ENCODE data around the gene RAB11FIP3.
"Not testable (repeated sequence)": the region's sequence is repeated elsewhere in the genome, so short reads cannot be mapped to it uniquely, and the experiment has no call there.

Gene RAB11FIP3

DNA sequence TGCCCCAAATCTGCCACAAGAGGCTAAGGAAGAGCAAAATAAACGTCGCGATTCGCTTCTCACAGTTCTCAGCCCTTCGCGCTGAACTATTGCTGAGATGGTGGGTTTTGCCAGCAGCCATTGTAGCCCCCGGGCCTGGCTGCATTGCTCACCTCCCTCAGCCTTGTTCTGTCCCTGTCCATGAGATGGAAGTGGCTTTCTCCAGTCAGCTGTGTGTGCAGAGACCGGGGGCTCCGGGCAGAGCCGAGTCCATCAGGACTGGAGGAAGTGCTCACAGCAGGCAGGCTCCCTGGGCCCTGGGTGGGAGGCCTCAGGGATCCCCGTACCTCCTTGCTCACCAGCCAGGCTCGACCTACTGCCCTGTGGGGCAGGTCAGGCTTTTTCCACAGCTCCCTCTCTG is 74.5 kb downstream of the RAB11FIP3 start:
- no peak overlapping the region for H3K27ac Mint-ChIP-seq
- H3K27me3 Mint-ChIP-seq, result no peaks in the 10 kb centered on the region
- H3K9me3 Mint-ChIP-seq, result no peaks in the 10 kb centered on the region
- peaks cover 15% of the 10 kb centered on the region for H3K36me3 Mint-ChIP-seq (ENCODE audit: low read depth)
- no peak for DNase-seq
- H3K4me1 Mint-ChIP-seq (ENCODE audit: low read depth), result no peaks in the 10 kb centered on the region
- H3K4me3 Mint-ChIP-seq, result no peak overlapping the region

DNA sequence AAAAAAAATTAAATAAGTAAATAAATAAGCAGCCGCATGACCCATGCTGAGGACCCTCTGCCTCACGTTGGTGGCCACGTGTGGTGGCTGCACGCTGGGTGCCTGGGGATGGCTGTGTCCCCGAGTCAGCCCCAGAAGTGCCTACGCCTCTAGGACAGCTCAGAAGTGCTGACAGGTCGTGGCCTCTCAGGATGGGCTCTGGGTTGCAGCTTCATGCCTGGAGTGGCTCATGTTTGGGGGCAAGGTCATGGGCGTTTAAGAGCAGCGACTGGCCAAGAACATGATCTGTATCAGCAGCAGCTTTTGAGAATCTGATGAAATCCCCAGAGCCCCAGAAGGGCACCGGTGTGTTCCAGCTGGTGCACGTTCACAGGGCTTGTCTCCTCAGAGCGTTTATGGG is 75.3 kb downstream of the RAB11FIP3 start:
- H3K4me3 Mint-ChIP-seq, result no peak overlapping the region
- H3K27ac Mint-ChIP-seq, result no peak overlapping the region
- no peaks in the 10 kb centered on the region for H3K27me3 Mint-ChIP-seq
- H3K36me3 Mint-ChIP-seq (ENCODE audit: low read depth), result peaks cover 17% of the 10 kb centered on the region
- H3K9me3 Mint-ChIP-seq, result no peaks in the 10 kb centered on the region
- H3K4me1 Mint-ChIP-seq (ENCODE audit: low read depth), result no peaks in the 10 kb centered on the region
- no peak for DNase-seq

DNA sequence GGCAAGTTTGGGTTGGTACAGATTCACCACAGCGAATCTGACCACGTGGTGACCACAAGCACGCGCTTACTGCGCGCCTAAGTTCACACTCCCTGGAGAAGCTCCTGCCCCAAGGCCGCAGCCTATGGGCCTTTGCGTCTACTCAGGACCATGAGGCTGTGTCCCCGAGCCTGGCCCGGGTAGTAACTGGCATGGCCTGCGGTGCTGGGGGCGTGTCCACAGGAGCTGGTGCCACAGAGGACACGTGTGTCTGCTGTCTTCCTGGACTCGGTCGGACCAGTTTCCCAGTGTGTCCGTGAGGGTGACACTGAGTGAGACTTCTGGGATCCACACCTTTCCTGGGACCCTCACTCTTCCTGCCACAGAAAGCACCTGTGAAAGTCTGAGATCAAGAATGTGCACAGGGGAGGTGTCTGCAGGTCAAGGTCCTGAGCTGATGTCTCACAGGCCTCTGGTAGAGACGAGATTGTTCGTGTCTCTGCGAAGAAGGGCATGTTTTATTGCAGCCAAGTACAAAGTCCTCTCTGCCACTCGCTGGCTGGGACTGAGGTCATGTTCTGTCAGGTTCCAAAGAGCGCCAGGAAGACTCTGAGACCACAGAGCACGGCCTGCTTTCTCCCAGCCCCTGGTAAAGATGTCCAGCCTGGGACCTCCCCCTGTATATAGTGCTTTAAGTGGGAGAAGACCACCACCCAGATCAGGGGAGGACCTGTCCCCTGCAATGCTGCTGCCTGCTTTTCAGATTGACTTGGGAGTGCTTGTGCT is 76.9 kb downstream of the RAB11FIP3 start:
- H3K4me1 Mint-ChIP-seq (ENCODE audit: low read depth), result no peaks in the 10 kb centered on the region
- H3K4me3 Mint-ChIP-seq, result no peak overlapping the region
- no peak for DNase-seq
- H3K27ac Mint-ChIP-seq, result no peak overlapping the region
- H3K27me3 Mint-ChIP-seq, result no peaks in the 10 kb centered on the region
- peaks cover 17% of the 10 kb centered on the region for H3K36me3 Mint-ChIP-seq (ENCODE audit: low read depth)
- H3K9me3 Mint-ChIP-seq, result no peaks in the 10 kb centered on the region

DNA sequence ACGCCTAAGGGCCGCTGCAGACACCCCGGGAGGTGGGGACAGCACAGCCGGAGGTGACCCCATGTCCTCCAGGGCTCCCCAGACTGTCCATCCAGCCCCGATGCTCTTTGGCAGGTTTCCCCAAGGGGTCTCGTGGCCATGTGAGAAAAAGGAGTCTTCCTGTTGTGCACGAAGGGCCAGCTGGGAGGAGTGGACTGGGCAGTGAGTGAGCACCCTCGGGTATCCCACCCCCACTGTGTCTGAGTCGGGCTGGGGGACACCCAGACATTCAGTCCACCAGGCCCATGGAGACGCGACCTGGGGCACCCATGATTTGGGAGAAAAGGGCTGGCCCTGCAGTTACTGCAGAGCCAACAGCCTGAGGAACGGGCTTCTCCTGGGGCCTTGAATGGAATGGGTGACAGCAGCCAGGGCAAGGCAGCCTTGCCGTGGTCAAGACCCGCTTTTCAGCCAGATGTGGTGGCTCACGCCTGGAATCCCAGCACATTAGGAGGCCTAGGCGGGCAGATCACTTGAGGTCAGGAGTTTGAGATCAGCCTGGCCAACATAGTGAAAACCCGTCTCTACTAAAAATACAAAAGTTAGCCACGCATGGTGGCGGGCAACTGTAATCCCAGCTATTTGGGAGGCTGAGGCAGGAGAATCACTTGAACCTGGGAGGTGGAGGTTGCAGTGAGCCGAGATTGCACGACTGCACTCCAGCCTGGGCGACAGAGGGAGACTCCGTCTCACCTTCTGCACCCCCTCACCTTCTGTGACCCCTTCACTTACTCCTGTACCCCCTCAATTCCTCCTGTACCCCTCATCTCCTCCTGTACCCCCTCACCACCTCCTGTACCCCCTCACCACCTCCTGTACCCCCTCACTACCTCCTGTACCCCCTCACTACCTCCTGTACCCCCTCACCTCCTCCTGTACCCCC is 78.0 kb downstream of the RAB11FIP3 start:
- Mint-ChIP-seq H3K4me3 (no peak overlapping the region), H3K27me3 (no peaks in the 10 kb centered on the region), H3K4me1 (ENCODE audit: low read depth) (no peaks in the 10 kb centered on the region), H3K27ac (no peak overlapping the region), H3K9me3 (no peaks in the 10 kb centered on the region), H3K36me3 (ENCODE audit: low read depth) (peaks cover 13% of the 10 kb centered on the region)
- DNase-seq, result no peak

DNA sequence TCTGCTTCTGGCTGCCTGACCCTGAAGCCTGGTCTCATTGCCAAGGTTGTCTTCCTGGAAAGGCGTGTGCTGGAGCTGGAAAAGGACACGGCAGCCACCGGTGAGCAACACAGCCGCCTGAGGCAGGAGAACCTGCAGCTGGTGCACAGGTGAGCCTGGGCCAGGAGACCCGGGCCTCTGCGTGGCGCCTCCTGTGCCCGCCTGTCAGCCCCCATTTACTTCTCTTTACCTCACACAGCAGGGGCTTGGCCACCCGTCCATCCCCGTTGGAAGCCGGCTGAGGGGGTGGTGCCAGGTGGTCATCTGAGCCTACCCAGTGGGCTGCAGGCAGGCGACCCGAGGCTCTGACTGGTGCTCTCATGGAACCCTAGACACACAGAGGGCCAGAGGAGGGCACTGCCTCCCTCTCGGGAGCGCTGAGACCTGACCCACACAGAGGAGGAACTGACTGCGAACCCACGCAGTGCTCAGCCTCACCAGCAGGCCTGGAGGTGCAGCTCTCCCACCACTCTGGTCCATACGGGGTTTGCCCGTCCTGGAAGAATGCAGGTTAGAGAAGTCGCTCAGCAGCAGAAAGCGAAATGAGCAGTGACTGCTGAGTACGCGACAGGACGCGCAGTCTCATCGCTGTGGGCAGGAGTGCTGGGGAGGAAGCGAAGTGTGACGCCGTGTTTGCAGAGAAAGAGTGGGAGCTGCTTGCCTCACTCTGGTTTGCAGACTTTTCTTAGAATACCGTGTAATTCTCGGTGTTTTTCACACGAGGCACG is 80.2 kb downstream of the RAB11FIP3 start:
- Mint-ChIP-seq H3K27me3 (no peaks in the 10 kb centered on the region), H3K4me1 (ENCODE audit: low read depth) (no peaks in the 10 kb centered on the region), H3K36me3 (ENCODE audit: low read depth) (peaks cover 10% of the 10 kb centered on the region), H3K4me3 (no peak overlapping the region), H3K9me3 (no peaks in the 10 kb centered on the region), H3K27ac (no peak overlapping the region)
- no peak for DNase-seq

DNA sequence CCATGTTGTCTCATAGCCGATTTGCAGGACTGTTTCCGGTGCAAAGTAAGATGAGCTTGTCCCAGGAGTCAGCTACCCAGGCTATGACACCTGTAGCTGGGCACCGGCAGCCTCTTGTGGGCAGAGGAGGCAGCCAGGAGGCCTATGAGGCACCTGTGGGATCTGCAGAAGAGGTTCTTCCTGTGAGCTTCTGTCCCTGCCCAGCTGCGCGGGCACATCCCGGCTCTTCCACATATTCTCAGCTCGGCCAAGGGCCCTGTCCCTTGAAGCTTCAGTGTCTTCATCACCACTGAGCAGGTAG is 80.7 kb downstream of the RAB11FIP3 start:
- DNase-seq, result no peak
- Mint-ChIP-seq H3K4me1 (ENCODE audit: low read depth) (no peaks in the 10 kb centered on the region), H3K36me3 (ENCODE audit: low read depth) (peaks cover 10% of the 10 kb centered on the region), H3K27me3 (no peaks in the 10 kb centered on the region), H3K9me3 (no peaks in the 10 kb centered on the region), H3K27ac (no peak overlapping the region), H3K4me3 (no peak overlapping the region)

DNA sequence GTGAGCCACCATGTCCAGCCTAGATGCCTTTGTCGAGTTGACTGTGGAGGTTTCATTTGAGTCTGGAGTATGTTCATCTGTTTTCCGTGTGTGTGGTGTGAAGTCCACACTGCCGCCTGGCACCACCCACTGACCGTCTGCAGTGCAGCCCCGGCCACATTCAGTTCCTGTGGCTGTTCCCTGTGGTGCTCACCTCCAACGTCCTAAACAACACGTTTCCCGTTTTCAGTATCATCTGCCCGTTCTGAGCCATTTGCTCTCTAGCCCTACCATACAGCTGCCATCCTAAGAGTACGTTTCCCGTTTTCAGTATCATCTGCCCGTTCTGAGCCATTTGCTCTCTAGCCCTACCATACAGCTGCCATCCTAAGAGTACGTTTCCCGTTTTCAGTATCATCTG is 82.1 kb downstream of the RAB11FIP3 start:
- peaks cover 10% of the 10 kb centered on the region for H3K36me3 Mint-ChIP-seq (ENCODE audit: low read depth)
- not testable (repeated sequence) for H3K27me3 Mint-ChIP-seq; DNase-seq; H3K27ac Mint-ChIP-seq; H3K4me3 Mint-ChIP-seq; H3K4me1 Mint-ChIP-seq (ENCODE audit: low read depth); H3K9me3 Mint-ChIP-seq

DNA sequence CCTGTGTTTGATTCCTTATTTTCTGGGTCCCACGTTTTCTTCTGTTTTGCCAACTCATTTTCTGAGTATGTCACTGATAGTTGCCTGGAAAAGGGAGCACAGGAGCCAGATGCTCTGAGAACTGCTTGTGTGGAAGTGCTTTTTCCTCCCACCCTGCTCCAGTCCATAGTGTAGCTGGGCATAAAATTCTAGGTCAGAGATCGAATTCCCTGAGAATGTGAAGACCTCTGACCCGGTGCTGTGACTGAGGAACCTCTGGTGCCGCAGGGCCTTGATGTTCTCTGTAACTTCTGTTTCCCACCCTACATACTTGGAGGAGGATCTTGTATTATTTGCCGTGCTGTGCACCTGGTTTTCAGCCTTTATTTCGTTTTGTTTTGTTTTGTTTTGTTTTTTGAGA is 82.5 kb downstream of the RAB11FIP3 start:
- no peak for DNase-seq
- peaks cover 13% of the 10 kb centered on the region for H3K36me3 Mint-ChIP-seq (ENCODE audit: low read depth)
- no peaks in the 10 kb centered on the region for H3K9me3 Mint-ChIP-seq
- H3K4me3 Mint-ChIP-seq, result no peak overlapping the region
- H3K27me3 Mint-ChIP-seq, result no peaks in the 10 kb centered on the region
- no peak overlapping the region for H3K27ac Mint-ChIP-seq
- no peaks in the 10 kb centered on the region for H3K4me1 Mint-ChIP-seq (ENCODE audit: low read depth)

DNA sequence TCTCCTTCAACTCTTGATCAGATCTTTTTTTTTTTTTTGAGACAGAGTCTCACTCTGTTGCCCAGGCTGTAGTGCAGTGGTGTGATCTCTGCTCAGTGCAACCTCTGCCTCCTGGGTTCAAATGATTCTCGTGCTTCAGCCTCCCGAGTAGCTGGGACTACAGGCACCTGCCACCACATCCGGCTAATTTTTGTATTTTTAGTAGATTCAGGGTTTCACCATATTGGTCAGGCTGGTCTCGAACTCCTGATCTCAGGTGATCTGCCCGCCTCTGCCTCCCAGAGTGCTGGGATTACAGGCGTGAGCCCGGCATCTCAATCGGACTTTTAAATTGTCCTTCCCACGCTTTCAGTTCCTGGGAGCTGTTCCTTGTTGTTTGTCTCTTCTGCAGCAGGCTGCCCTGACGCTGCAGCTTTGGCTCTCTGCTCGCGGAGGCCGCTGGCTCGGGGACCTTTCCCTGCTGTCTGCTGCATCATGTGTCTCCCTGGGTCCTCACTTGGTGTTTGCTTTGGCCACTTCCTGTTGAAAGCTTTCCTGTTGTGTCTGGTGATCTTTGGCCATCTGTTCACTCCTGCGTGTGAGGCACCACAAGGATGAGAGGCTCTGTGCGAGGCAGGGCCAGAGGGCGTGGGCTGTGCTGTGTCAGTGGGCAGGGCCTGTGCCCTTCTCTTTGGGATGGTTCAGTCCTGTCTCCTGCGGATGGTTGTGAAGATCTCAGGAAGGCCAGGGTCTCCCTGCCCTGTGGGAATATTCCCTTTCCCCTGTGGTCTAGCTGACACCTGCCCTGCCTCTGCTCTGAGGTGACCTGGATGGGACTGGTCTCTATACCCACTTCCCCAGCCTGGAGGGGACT is 83.7 kb downstream of the RAB11FIP3 start:
- H3K9me3 Mint-ChIP-seq, result no peaks in the 10 kb centered on the region
- no peak overlapping the region for H3K4me3 Mint-ChIP-seq
- H3K27ac Mint-ChIP-seq, result peak overlapping the region; percentile 11
- no peaks in the 10 kb centered on the region for H3K4me1 Mint-ChIP-seq (ENCODE audit: low read depth)
- H3K27me3 Mint-ChIP-seq, result no peaks in the 10 kb centered on the region
- H3K36me3 Mint-ChIP-seq (ENCODE audit: low read depth), result peaks cover 15% of the 10 kb centered on the region
- no peak for DNase-seq

DNA sequence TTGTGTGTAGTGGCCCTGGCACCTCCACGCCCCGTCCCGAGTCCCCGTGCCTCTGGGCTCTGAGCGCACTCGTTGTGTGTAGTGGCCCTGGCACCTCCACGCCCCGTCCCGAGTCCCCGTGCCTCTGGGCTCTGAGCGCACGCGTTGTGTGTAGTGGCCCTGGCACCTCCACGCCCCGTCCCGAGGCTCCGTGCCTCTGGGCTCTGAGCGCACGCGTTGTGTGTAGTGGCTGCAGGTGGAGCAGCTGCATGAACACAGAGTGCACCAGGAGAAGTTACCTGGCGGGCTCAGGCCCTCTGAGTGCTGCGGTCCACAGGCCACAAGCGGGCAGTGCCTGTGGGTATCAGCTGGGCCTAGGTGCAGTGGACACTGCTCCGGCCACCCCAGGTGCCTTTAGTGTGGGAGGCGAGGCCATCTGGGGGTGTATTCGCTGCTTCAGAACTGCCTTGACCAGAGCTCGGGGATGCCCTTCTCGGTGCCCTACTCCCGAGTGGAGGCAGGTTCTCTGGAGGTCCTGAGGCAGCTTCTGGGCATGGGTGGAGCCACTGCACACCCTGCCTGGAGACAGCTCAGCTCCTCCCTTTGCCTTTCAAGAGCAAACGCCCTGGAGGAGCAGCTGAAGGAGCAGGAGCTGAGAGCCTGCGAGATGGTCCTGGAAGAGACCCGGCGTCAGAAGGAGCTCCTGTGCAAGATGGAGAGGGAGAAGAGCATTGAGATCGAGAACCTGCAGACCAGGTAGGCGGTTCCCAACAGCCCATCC is 84.8 kb downstream of the RAB11FIP3 start:
- Mint-ChIP-seq H3K4me3 (no peak overlapping the region), H3K9me3 (no peaks in the 10 kb centered on the region), H3K36me3 (ENCODE audit: low read depth) (peaks cover 25% of the 10 kb centered on the region), H3K27ac (no peak overlapping the region), H3K4me1 (ENCODE audit: low read depth) (no peaks in the 10 kb centered on the region), H3K27me3 (no peaks in the 10 kb centered on the region)
- no peak for DNase-seq

DNA sequence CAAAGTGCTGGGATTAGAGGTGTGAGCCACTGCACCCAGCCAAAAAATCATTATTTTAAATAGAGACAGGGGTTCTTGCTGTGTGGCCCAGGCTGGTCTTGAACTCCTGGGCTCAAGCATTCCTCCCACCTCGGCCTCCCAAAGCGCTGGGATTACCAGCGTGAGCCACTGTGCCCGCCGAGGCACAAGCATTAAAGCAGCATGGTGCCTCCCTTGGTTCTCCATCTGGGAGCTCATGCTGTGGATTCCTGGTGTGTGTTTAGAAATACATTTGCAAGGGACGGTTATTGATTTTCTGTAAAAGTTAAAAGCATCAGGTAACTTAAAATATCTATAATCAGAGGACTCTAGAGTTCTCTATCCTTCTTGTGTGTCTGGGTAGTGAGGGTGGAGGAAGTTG is 87.4 kb downstream of the RAB11FIP3 start:
- Mint-ChIP-seq H3K36me3 (ENCODE audit: low read depth) (peaks cover 31% of the 10 kb centered on the region), H3K27me3 (no peaks in the 10 kb centered on the region), H3K4me3 (no peak overlapping the region), H3K27ac (no peak overlapping the region), H3K4me1 (ENCODE audit: low read depth) (no peaks in the 10 kb centered on the region), H3K9me3 (no peaks in the 10 kb centered on the region)
- no peak for DNase-seq

DNA sequence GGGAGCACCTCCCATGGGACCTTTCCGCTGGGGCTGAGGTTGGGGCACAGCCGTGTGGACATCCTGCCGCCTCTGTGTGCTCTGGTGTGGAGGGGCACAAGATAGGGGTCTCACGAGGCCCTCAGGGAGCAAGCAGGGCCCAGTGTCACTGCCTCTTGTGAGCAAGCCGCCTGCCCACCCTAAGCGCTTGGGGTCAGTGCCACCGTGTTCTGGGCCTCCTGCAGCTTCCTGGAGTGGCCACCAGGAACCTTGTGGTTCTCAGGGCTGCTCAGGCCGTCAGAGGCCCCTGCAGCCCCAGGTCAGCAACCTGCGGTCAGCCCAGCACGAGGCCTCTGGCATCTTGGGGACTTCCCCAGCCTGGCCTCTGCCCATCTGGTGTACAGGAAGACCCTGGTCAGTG is 88.5 kb downstream of the RAB11FIP3 start:
- Mint-ChIP-seq H3K9me3 (no peaks in the 10 kb centered on the region), H3K27me3 (no peaks in the 10 kb centered on the region), H3K4me1 (ENCODE audit: low read depth) (no peaks in the 10 kb centered on the region), H3K4me3 (no peak overlapping the region), H3K27ac (no peak overlapping the region), H3K36me3 (ENCODE audit: low read depth) (peaks cover 32% of the 10 kb centered on the region)
- DNase-seq, result no peak

DNA sequence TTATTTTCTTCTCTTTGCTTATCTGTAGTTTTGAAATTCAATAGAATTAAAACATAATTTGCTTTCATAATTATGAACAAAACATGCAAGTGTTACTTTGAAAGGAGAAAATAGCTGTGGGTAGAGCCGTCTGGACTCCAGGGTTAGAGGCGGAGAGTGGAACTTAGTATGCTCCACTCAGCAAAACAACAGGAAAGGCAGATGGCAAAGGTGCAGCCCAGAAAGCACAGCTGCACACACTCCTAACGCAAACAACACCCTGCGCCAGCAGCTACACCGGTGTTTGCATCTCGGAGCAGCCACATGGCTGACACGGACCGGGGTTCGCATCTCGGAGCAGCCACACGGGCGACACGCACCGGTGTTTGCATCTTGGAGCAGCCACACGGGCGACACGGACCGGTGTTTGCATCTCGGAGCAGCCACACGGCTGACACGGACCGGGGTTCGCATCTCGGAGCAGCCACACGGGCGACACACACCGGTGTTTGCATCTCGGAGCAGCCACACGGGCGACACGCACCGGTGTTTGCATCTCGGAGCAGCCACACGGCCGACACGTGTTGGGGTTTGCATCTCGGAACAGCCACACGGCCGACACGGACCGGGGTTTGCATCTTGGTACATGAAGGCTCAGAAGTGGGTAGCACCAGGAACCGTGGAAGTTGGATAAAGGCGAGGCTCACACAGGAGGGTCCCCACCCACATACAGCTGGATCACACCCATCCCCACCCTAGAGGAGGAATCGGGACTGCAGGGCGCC is 89.9 kb downstream of the RAB11FIP3 start:
- Mint-ChIP-seq H3K27ac (no peak overlapping the region), H3K4me1 (ENCODE audit: low read depth) (no peaks in the 10 kb centered on the region), H3K4me3 (no peak overlapping the region), H3K9me3 (no peaks in the 10 kb centered on the region), H3K27me3 (no peaks in the 10 kb centered on the region), H3K36me3 (ENCODE audit: low read depth) (peaks cover 41% of the 10 kb centered on the region)
- DNase-seq, result no peak

Data from activated T-cell treated with anti-CD3 and anti-CD28 coated beads, Interleukin-2, amount 50 U/mL, for 24 hours (primary cell).